ENCODE measurements around the gene DR1.

GRCh38 chr1:93321720-93322119, 24.0 kb upstream of the DR1 start:
- TF ChIP-seq CTCF (IDR thresholded peaks at IDR 0.05) = no peak
- no peak for TF ChIP-seq POLR2A (IDR thresholded peaks at IDR 0.05)

All from testis (tissue), 2 donors.